Breast epithelium (tissue), 4 donors: ENCODE measurements around the gene CPT1C. TPM values are rescaled to one million over a fixed set of nuclear protein-coding genes. Genes with fewer than 3 reads are reported as not detected.

Experiments used
- DNase-seq, 2 donors: peaks; one replicate each; pipeline ENCODE4 v3.0.0-alpha.2; 2019; ENCODE audit warnings: low spot score in 2 of 2
- H3K27ac ChIP-seq, 2 donors: fragments of 200-600 bp; sonication (generic) in 1 of 2; one replicate each; pipeline ENCODE4 v1.5.1; 2016 to 2019; ENCODE audit warnings: mild to moderate bottlenecking in 1 of 2
- H3K27me3 ChIP-seq, 2 donors: fragments of 200-600 bp; sonication (generic) in 1 of 2; one replicate each; pipeline versions ENCODE4 v1.5.1 to v1.6.0; 2017 to 2019; ENCODE audit warnings: control low read depth in 1 of 2, mild to moderate bottlenecking in 1 of 2
- H3K36me3 ChIP-seq: fragments of 200-600 bp; one replicate; pipeline ENCODE4 v1.5.1; 2019
- H3K4me1 ChIP-seq, 2 donors: fragments of 200-600 bp; sonication (generic); one replicate each; pipeline ENCODE4 v1.5.1; 2016 to 2019; ENCODE audit warnings: control low read depth in 1 of 2
- H3K4me3 ChIP-seq, 3 donors: fragments of 200-600 bp; sonication (generic); 1 replicate in 2 of 3; 2 replicates in 1 of 3; pipeline ENCODE4 v1.5.1; 2016 to 2019; ENCODE audit warnings: mild to moderate bottlenecking in 3 of 3, moderate library complexity in 2 of 3
- H3K9me3 ChIP-seq, 2 donors: fragments of 200-600 bp; sonication (generic) in 1 of 2; one replicate each; pipeline ENCODE4 v1.5.1; 2016 to 2019; ENCODE audit warnings: control low read depth in 1 of 2
- CTCF ChIP-seq, 3 donors: fragments of 450-650 bp; IDR thresholded peaks; one replicate each; pipeline ENCODE4 v1.5.1; 2016 to 2017; ENCODE audit warnings: antibody characterized with exemption in 3 of 3, mild to moderate bottlenecking in 3 of 3, moderate library complexity in 3 of 3
- POLR2A ChIP-seq: fragments of 450-650 bp; IDR thresholded peaks from one replicate; pipeline ENCODE4 v1.6.1; 2016; ENCODE audit warnings: antibody characterized with exemption, mild to moderate bottlenecking, moderate library complexity
- POLR2AphosphoS5 ChIP-seq, 3 donors: sonication (generic); formaldehyde crosslinking; IDR thresholded peaks; one replicate each; pipeline ENCODE4 v1.6.1; 2017; ENCODE audit warnings: antibody characterized with exemption in 3 of 3
- intact Hi-C: fragments of 100-400 bp; cut with DNase I; formaldehyde crosslinking; loops from one replicate; pipeline ENCODE4 v1.15.1; 2023; ENCODE audit warnings: low total_unique reads
- total RNA-seq, 3 donors: library from RNA; depleted of rRNA; stranded (reverse); fragments of >200 nt; gene quantifications; one replicate each; pipeline ENCODE4 v1.1.0, GENCODE V29; 2016

CPT1C gene
- total RNA-seq, 3 donors from 2014 or later = 0.80 to 14.4 (median 2.8) TPM

DNA sequence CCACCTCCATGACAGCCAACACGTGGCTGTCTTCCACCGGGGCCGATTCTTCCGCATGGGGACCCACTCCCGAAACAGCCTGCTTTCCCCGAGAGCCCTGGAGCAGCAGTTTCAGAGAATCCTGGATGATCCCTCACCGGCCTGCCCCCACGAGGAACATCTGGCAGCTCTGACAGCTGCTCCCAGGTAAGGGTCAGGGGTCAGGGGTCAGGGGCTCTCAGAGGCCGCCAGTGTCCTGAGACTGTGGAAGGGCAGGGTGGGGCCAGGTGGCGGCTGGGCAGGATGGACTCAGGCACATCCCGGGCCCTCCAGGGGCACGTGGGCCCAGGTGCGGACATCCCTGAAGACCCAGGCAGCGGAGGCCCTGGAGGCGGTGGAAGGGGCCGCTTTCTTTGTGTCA lies 15.0 kb downstream of the CPT1C start:
- no peaks in the 10 kb centered on the region for H3K27me3 ChIP-seq
- intact Hi-C loops = loop anchor here (2.0 kb wide), 1 partner anchor 27 kb away; no protein-coding TSS in a partner anchor
- no peaks in the 10 kb centered on the region for H3K4me1 ChIP-seq
- no peak for TF ChIP-seq POLR2AphosphoS5 (IDR thresholded peaks at IDR 0.05)
- TF ChIP-seq POLR2A = no peak
- TF ChIP-seq CTCF (IDR thresholded peaks at IDR 0.05) = no peak
- H3K9me3 ChIP-seq = no peaks in the 10 kb centered on the region
- H3K27ac ChIP-seq = no peak overlapping the region
- H3K4me3 ChIP-seq = no peak overlapping the region
- DNase-seq = no peak
- no peaks in the 10 kb centered on the region for H3K36me3 ChIP-seq

DNA sequence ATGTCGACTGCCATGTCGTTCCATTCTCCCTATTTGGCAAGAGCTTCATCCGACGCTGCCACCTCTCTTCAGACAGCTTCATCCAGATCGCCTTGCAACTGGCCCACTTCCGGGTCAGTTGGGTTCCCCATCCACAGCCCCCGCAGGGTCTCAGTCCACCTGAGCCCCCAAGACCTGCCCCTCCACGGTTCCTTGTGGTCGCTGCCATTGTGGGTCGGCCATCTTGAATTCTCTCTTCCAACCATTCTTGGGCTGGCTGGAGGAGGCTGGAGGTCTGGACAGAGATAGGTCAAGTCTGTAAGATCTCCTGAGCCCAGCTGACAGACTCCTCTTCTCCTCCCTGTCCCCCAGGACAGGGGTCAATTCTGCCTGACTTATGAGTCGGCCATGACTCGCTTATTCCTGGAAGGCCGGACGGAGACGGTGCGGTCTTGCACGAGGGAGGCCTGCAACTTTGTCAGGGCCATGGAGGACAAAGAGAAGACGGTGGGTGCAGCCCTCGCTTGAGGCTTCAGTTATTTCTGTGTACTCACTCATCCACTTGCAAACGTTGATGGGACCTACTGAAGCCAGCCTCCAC lies 19.5 kb downstream of the CPT1C start:
- no peak for DNase-seq
- no peak overlapping the region for H3K27ac ChIP-seq
- H3K4me1 ChIP-seq = no peaks in the 10 kb centered on the region
- H3K9me3 ChIP-seq = no peaks in the 10 kb centered on the region
- no peak overlapping the region for H3K4me3 ChIP-seq
- no peak for TF ChIP-seq POLR2AphosphoS5 (IDR thresholded peaks at IDR 0.05)
- TF ChIP-seq CTCF (IDR thresholded peaks at IDR 0.05) = no peak
- no peak for TF ChIP-seq POLR2A
- intact Hi-C loops = no loop called here
- no peaks in the 10 kb centered on the region for H3K36me3 ChIP-seq
- no peaks in the 10 kb centered on the region for H3K27me3 ChIP-seq

DNA sequence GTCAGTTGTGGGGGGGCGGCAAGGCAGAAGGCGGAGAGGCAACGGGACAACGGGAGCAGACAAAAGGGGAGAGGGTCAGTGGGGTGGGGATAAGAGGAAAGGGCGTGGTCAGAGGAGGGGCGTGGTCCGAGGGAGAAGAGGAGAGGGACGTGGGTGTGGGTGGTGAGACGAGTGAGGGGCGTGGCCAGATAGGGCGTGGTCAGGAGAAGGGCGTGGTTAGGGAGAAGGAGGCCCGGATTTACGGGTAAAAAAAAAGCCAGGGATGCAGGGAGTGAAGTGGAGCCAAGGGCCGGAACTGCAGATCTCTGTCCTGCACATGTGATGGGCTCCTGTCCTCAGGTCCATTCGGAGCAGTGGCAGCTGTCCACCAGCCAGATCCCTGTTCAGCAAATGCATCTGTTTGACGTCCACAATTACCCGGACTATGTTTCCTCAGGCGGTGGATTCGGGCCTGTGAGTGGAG lies 21.5 kb downstream of the CPT1C start:
- intact Hi-C loops = no loop called here

DNA sequence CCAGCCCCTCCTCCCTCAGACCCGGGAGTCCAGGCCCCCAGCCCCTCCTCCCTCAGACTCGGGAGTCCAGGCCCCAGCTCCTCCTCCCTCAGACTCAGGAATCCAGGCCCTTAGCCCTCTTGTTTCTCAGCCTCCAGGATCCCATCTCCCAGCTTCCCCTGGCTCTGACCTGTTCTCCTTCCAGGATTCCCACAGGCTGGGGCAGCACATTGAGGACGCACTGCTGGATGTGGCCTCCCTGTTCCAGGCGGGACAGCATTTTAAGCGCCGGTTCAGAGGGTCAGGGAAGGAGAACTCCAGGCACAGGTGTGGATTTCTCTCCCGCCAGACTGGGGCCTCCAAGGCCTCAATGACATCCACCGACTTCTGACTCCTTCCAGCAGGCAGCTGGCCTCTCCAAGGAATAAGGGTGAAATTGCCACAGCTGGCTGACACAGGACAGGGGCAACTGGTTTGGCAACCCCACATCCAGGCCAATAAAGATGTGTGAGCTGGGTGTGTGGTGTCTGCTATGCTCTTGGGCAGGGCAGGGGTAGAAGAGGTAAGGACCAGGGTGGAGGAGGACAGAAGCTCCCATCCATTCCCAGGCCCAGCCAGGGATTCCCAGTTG lies 22.4 kb downstream of the CPT1C start:
- DNase-seq = no peak
- Histone ChIP-seq H3K4me1 (no peaks in the 10 kb centered on the region), H3K36me3 (no peaks in the 10 kb centered on the region), H3K27me3 (no peaks in the 10 kb centered on the region), H3K27ac (no peak overlapping the region), H3K9me3 (no peaks in the 10 kb centered on the region), H3K4me3 (no peak overlapping the region)
- intact Hi-C loops = no loop called here
- no peak for TF ChIP-seq POLR2A
- TF ChIP-seq POLR2AphosphoS5 (IDR thresholded peaks at IDR 0.05) = no peak
- TF ChIP-seq CTCF (IDR thresholded peaks at IDR 0.05) = no peak

More for the DNA sequence above, 21.5 kb downstream of the CPT1C start:
- peak overlapping the region in 1 of 2 donors; percentile 38 for H3K27ac ChIP-seq
- no peaks in the 10 kb centered on the region for H3K9me3 ChIP-seq
- no peaks in the 10 kb centered on the region for H3K36me3 ChIP-seq
- no peaks in the 10 kb centered on the region for H3K4me1 ChIP-seq
- peak overlapping the region in 2 of 3 donors; percentile 23 to 49 for H3K4me3 ChIP-seq
- peak in 1 of 2 donors; percentile 39 for DNase-seq
- no peak for TF ChIP-seq POLR2A
- no peak for TF ChIP-seq CTCF (IDR thresholded peaks at IDR 0.05)
- TF ChIP-seq POLR2AphosphoS5 (IDR thresholded peaks at IDR 0.05) = no peak
- no peaks in the 10 kb centered on the region for H3K27me3 ChIP-seq

DNA sequence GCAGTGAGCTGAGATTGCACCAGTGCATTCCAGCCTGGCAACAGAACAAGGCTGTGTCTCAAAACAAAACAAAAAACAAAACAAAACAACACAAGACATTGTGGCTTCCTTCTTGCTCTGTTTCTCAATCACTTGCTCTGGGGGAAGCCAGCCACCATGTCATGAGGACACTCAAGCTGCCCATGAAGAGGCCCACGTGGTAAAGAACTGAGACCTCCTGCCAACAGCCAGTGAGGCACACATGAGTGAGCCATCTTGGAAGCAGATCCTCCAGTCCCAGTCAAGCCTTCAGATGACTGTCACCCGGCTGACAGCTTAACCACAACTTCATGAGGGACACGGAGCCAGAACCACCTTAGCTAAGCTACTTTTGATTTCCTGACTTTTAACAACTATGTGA lies 25.2 kb downstream of the CPT1C start:
- no peaks in the 10 kb centered on the region for H3K36me3 ChIP-seq
- H3K27me3 ChIP-seq = no peaks in the 10 kb centered on the region
- intact Hi-C loops = no loop called here
- H3K9me3 ChIP-seq = no peaks in the 10 kb centered on the region
- H3K4me3 ChIP-seq = no peak overlapping the region
- H3K27ac ChIP-seq = no peak overlapping the region
- no peaks in the 10 kb centered on the region for H3K4me1 ChIP-seq
- DNase-seq = no peak
- TF ChIP-seq POLR2A = no peak
